CD4-positive, alpha-beta T cell treated with Interleukin-15 for 4 hours (primary cell): ENCODE data around the gene DENND2D.

ENCODE experiments used
- DNase-seq: peaks from one replicate; pipeline ENCODE4 v3.0.0-alpha.2; 2020; ENCODE audit warnings: low spot score

Gene DENND2D

DNA sequence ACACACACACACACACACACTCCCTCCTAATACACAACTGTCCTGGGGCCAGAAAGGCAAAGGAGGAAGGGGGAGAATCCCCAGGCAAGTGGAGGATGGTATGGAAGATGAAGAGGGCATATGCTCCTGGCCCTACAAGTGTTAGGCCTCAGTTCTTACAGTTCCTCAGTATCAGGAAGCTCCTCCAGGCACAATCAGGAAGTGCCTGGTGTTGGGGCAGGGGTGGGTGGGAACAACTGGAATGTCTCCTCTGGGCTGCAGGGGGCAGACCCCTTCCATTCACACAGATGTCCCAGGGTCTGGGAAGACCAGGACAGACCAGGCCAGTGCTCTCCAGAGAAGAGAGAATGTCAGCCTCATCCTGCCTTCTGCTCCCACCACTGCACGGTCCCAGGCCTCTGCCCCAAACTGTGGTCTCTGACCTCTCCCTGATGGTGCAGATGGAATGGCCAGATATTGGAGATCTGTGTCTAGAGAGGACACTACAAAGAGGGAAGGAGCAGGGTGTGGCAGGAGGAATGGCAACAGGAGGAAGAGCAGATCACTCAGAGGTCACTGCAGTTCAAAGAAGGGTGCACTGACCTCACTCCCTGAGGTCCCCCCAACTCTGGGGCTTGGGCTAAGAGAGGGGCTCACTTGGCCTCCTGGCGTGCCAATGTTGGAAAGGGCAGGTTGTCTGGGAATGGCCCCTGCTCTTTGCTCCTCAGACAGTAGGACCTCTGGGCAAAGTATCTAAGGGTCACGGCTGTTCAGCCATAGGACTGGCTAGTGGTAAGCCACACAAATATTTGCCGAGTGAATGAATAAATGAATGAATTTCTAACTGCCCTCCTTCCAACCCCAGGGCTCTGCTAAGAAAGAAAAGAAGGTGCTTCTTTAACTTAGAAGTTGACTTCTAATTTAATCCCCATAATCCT, 2.5 kb upstream of the DENND2D start:
- no peak for DNase-seq

DNA sequence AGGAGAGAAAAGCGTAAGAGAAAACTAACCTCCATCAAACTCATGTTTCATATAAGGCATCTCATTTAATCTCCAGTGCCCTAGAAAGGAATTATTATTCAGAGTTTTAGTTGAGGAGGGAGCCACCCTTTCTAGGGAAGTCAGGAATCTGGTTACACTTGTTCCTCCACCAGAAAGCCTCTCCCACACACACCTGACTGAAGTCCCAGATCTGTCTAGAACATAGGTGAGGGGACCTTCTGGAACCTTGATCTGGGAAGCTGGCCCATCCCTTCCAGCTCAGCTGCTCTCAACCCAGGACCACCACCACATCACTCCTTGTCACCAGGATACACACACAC, 1.9 kb upstream of the DENND2D start:
- DNase-seq = no peak

DNA sequence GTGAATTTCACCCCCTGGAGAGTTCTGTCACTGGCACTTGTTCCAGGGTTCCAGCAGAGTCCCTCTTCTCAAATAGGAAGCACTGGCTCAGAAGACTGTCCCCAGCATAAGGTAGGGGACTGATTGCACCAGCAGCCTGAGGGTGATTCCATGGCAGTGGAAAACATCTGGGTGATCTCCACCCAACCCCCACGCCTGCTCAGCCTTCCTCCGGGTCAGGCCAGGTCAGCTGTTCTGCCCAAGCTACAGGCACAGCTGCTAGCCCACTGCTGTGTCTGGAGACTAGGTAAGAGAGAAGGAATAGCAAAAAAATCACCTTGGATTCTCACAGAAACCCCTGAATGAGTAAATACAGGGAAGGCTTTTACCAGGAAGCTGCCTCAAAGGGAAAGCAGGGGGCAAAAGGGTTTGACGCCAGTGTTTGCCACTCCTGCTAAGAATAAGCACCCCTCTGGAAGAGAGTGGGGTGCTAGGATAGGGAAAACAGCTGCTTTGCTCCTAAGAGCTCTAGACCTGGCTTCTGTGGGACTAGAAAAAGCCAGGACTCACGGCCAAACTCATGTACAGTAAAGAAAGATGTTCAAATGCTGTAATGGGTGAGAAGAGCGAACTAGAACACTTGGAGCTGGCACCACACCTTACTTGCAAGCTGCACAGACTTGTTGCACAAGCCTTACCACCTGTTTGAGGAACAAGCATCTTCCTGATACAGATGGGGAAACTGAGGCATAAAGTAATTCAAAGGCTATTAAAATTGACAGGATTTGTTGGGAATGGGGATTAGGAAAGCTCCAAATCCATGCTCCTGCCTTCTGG, 1.0 kb upstream of the DENND2D start:
- no peak for DNase-seq

DNA sequence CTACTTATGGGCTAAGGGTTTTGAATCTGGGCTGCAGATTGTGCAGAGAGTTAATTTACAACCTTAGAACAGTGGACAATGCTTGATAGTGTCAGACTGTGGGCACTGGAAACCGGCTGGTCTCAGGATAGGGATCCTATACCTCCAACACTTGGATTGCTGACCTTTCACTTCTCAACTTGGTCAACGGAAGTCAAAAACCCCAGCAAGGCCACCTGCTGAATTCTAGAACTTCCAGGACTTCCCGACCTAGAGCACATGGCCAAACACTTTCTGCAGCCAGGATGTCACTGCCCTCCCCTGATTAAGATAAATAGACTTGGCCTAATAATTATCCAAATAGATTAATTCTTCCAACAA, 336 bp upstream of the DENND2D start:
- no peak for DNase-seq

DNA sequence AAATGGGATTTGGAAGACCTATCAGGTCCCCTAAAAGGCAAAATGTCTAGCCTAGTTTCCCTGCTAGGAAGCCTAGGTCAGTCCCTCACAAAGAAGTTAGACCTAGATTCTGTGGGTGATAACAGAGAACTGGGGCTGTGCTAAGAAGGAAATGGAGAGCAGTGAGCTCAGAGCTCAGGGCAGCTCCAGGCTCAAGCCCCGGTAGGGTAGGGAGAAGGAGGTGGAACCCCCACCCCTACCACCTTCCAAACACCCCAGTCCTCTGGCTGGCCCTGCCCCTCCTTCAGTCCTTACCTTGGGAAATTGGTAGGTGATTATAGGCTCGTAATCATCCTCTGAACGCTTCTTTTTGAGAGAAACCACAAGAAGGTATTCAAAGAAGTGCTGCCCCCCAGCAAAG, 1.1 kb downstream of the DENND2D start:
- DNase-seq = no peak

DNA sequence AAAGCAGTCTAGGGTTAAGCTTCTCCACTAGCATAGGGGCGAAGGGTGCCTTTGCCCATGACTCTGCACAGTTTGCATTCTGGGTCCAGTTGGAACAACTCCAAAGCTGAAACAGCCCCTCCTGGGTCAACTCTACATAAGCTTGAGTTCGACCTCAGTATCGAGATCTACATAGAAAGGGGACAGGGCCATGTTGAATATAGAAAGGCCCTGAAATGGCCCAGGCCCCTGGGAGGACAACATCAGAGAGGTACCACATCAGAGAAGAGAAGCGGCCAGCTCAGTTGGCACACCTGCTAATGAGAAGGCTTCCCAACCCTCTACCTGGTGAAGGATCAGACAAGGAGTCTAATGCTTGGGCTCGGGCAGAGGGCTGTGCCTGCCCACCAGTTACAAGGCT, 1.6 kb downstream of the DENND2D start:
- DNase-seq = no peak

DNA sequence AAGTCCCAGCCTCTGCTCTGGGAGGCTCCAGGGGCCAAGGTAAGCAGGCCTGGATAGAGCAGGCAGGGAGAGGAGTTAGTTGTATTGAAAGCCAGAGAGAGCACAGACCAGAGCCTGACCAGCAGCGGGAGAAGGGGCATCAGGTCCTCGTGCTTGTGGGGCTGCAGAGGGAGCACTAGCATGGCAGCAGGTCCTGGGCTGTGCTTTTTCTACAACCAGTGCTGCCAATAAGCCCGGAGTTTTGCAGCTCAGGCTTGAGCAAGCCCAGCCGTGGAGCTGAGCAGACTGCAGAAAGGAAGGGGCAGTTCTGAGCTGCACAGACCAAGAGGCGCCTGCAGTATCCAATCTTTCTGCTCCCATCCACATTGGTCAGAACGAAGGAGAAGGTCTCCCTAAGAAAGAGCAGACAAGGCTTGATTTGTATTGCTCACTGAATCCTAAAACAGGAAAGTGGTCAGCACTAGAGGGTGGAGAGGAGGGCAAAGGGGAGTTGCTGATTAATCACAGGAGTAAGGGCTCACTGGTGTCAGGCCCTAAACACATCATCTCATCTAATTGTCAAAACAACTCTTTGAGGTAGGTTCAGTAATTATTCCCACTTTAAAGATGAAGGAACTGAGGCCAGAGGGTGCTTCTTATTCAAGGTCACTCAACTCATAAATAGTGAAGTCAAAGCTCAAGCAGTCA, 2.7 kb downstream of the DENND2D start:
- peak; percentile 65 for DNase-seq

DNA sequence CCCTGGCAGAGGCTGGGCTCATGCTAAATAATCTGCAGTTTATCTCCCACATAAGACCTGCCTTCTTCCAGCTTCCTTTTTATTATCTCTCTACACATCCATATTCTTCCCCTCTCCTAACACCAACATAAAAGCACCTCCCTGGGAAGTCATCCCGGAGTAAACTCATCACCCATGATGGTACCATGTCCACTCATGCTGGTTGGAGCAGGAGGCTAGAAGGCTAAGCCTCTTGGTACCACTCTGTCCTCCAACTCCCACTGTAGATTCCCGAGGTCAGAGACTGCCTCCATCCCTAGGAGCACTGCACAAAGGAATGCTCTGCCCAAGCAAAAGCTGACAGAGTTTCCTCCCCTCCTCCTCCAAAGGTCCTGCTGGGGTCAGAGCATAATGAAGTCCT, 4.2 kb downstream of the DENND2D start:
- no peak for DNase-seq

DNA sequence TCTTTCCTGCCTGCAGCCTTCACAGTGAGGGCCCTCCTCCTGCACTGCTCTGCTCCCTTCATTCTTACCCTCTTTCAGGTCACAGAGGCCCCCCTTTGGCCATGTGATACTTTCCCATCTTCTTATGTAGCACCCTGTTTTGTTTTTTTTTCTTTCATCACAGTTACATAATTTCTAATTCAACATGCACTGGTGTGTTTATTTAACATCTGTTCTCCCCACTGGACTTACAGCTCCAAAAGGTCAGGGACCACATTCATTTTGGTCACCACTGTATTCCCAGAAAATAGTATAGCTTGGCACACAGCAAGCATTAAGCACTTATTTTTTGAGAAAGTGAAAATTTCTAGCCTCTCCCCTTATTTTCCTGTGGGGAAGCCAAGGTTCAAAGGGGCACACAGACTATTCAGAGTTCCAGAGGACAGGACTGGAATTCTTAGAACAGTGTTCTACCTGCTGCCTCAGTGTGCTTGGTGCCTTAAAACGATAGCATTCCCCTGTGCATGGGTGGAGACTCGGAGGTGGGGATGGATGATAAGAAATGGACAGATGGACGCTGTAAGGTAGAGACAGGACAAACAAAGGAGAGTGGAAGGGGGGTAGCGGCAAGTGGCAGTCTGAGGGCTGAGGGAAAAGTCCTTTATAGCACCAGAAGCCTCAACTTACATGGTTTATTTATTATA, 5.3 kb downstream of the DENND2D start:
- DNase-seq = no peak

DNA sequence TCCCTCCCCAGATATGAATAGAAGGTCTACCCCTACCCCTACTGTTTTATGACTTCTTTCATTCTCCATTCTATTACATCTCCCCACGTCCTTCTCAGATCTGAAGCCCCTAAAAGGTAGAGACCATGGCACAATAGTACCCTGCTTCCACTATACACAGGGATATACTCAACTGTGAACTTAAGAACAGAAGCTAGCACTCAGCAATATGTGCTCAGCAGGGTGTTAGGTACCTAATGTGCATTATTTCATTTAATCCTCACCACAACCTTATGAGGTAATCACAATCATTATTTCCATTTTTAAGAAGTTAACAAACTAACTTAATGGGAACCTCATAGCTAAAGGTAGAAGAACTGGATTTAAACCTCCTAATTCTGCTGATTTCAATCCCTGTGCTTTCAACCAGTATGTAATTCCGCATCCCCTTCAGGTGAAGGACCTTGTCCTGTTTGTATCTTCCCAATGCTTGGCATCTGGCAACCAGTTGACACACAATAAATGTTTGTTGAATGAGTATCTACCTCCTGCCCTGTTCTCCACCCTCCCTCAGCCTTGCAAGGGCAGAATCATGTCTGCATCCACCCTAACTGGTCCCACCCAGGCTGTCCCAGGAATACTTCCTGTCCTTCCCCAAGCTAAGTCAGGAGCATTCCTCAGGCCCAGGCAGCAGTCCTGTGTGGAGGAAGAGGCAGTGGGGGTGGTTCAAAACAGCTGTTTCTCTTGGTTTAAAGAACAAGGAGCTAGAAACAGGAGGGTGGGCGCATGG, 6.5 kb downstream of the DENND2D start:
- no peak for DNase-seq

DNA sequence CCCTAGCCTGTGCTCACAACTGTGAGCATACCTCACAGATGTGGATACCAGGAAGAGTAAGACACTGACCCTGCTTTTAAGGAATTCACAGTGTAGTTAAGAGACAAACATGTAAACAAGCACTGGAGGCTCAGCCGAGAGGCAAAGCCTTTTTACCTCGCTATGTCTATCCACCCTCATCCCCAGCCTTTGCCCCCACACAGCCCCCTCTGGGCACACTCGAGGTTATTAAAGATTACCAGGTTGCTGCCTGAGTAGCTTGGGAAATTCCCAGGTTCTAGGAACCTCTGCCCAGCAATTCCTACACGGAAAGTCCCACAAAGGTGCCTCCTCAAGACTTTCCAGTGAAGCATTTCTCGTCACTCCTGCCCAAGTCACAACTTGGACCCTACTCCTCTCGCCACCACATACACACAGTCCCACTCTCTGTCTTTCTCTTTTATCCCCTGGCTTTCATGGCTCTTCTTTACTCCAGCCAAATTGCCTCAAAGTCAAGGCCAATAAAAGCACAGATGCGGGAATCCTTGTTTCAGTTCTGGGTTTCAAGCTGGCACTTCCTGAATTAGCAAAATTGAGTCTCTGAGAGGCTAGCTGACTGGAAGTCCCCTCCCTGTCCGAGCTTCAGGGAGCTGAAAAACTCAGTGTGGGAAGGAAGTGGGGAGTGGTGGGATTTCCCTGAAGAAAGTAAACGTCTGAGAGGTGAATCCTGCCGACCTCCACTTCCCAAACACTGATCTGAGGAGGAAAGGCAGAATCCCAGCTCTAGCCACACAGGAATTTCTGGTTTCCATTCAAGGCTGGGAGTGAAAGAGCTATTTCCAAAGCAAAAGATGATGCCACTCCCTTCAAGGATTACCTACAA, 7.6 kb downstream of the DENND2D start:
- peak; percentile 28 for DNase-seq

DNA sequence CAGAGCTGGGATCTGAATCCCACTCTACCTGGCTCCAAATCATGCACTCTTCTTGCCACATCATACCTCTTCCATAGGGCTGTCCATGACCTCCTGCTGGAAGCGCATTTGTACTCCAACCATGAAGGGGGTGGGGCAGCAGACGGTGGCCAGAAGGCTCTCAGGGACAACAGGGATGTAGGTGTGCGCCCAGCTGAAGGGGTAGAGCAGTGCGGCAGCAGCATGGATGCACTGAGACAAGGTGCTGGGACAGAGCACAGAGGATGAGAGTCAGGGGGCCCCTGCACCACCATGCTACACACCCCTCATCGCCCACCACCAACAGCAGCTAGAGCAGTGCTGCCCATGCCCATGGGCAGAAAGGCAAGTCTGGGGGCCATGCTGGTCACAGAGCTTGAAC, 8.4 kb downstream of the DENND2D start:
- DNase-seq = no peak

DNA sequence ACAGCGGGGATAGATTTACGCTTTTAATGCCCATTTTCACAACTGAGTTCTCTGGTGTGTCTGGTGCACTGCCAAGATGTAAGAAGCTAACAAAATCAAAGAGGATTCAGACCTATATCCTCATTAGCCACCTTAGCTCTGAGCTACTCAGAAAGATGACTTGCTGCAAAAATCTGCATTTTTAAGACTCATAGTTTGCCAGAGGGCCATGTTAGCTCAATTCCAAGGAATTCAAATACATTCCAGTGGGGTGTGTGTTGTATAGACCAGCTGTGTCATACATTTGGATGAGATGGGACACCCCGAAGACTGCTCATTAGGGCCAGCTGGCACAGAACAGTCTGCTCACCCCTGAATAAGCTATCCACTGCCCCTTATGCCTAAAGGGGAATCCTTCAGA, 8.9 kb downstream of the DENND2D start:
- DNase-seq = no peak

DNA sequence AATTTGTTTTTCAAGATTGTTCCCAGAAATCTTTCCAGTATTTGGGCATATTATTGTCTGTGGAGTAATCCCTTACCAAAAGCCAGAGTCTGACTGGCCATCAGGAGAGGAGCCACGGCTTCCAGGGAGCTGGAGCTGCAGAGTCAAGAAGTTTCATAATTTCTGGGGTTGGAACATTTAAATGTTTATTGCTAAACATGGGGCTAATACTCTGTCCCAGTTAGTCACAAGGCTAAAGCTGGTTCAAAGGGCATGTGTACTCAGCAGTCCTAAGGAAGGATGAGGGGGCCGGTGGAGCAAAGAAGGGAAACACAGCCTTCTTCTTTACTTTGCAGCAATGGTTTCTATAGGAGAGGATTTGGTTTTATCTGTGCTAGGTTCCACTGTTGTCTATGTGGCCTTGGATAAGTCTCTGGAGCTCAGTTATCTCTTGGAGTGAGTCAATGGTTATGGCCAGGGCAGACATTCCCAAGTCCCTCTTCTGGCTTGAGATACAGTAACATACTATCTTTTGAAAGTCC, 9.5 kb downstream of the DENND2D start:
- DNase-seq = no peak

DNA sequence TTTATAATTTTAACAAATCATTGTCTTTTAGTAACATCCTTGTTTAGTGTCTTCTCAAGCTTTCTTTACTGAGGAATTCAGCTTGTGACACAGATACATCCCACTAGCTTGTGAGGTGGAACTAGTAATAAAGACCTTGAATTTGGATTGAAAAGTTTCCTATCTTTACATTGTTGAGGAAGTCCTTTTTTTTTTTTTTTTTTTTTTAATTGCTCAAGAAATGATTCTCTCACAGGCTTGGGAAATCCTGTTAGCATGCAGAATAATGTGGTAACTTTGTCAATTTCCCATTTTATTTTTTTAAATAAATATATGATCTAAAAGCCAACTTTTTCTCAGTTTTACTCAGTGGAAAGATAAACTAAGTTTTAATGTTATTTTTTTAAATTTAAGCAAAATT, 15.8 kb downstream of the DENND2D start:
- no peak for DNase-seq

DNA sequence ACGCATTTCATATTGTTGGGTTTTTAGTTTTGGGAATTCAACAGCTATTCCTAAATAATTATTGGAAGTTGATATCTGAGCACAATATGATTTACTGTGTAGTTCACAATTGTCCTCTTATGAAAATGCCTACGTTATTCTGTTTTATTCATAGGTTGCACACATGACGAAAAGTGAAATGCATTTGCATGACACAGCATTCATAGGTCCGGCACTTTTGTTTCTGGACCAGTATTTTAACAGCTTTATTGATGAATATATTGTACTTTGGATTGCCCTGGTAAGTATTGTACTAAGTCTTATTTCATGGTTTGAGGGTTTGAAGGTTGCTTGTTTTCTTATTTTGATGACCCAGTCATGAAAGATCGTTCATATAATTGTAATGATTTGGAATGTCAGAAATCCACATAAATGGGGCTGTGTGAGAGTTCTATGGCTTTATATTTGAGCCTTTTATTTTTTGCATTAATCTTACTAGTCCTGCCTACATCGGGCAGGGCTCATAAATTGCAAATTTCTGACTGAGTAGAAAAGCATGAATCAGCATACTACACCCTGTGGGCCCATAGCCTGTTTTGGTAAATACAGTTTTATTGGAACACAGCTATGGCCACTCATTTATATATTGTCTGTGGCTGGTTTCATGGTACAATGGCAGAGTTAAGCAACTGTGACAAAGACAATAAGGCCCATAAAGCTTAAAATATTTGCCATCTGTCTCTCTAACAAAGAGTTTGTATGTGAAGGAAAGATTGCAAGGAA, 17.0 kb downstream of the DENND2D start:
- DNase-seq = no peak

DNA sequence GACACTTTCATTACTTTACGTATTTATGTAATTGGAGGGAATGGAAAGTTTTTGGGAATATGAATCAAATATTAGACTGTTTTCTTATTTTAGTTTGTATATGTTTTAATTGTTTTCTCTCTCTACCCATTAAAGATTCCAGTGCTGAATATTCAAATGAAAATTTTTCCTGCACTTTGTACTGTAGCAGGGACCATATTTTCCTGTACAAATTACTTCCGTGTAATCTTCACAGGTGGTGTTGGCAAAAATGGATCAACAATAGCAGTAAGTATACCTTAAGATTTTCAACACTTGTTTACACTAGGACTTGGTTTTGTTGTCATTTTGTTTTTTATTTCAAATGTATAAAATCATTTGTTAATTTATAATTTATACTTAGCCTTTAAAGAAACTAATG, 18.4 kb downstream of the DENND2D start:
- no peak for DNase-seq

DNA sequence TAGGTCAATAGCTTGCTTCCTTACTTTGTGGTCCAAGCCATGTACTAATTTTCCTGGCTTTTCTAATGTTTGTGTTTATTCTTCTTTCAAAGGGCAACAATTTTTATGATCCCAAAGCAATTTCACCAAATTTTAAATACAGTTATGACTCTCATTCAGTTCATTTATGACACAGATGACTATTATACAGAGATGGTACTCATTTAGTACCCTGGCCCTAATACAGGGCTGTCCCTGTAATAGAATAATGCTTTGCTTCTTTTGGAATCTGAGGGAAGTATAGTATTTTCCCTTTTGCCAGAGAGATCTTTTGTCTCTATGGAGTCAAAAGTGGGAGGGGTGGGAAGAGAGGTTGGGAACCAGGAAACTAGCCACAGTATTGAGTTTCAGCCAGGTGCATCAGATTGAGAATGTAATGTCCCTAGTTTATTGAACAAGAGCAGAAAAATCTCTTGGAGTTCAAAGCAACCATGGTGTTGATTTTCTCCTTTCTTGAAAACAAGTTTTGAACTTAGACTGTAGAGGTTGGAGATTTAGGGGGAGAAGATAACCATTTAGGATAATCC, 20.4 kb downstream of the DENND2D start:
- DNase-seq = no peak

DNA sequence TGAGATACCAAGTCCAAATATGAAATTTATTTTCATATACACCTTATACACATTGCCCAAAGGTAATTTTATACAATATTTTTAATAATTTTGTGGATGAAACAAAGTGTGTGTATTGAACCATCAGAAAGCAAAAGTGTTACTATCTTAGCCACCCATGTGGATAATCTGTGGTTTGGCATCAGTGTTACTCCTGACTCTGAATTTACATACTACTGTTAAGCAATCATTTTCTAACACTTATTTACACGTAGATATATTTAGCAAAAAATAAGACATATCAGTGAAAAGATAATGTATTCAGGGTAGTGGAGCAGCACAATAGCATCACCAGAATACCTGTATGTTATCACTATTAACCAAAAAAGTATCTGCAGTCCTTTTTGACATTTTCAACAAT, 23.8 kb downstream of the DENND2D start:
- no peak for DNase-seq
